ENCODE data around the gene CIAO3. TPM values are rescaled to one million over a fixed set of nuclear protein-coding genes. Genes with fewer than 3 reads are reported as not detected.
A peak's percentile ranks its signal among the peaks of the same experiment; 100 is the strongest.

CIAO3 gene
- total RNA-seq, 1 experiment from 2014 or later = 32.8 TPM

DNA sequence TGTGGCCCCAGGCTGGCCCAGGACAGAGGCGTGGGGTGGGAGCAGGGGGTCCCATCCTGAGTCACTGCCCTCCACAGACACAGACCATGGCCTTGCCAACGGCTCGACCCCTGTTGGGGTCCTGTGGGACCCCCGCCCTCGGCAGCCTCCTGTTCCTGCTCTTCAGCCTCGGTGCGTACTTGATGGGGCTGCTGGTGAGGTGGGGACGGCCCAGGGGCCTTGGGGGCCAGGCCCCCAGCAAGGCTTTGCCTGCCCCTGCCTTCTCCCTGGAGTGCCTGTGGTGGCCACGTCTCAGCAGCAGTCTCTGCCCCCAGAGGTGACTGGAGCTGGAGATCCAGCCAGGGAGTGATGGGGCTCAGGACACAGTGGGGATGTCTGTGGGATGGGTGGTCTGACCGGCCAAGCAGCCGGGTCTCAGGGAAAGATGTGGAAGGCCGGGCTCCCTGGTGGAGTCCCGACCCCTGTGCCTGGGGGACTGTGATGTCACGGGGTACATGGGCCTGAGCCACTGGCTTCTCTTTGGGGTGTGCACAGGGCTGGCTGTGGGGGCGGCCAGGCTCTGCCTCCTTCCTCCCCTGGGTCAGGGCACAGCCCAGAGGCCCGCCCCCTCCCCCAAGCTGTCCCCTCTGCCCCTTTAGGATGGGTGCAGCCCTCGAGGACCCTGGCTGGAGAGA is 21.9 kb upstream of the CIAO3 start:
- no TSS peak for BruUV-seq (replicated peaks)
- H3K9me2 ChIP-seq (ENCODE audit: insufficient read depth) = no peaks in the 10 kb centered on the region
- no peaks in the 10 kb centered on the region for H4K20me1 ChIP-seq (ENCODE audit: insufficient read depth)
- DNase-seq (ENCODE audit: low read depth, low spot score) = no peak
- no peaks in the 10 kb centered on the region for H3K9me3 ChIP-seq (ENCODE audit: control insufficient read depth in 1 of 2, insufficient read depth in 1 of 2, low read depth in 1 of 2, low read length in 2 of 2)
- H3K4me1 ChIP-seq (ENCODE audit: control insufficient read depth in 1 of 2, insufficient read depth in 2 of 2, low read length in 2 of 2) = peaks cover 34 to 47% of the 10 kb centered on the region in 2 experiments
- H3K27ac ChIP-seq (ENCODE audit: low read depth, low read length) = peak overlapping the region; percentile 97
- POLR2A ChIA-PET = no interaction called here
- H2AFZ ChIP-seq (ENCODE audit: low read depth, low read length, poor library complexity, severe bottlenecking) = no peak overlapping the region
- ATAC-seq = no peak
- peak overlapping the region; percentile 99 for H3K4me2 ChIP-seq (ENCODE audit: low read length)
- peaks cover 7 to 11% of the 10 kb centered on the region in 2 experiments; a peak in 3 of 4 replicates for H3K36me3 ChIP-seq (ENCODE audit: control insufficient read depth in 1 of 2, insufficient read depth in 2 of 2, low read length in 2 of 2)
- RAD21 ChIA-PET (ENCODE audit: low non-redundant PET in 1 of 2, low total read pairs in 2 of 2, uncharacterized antibody in 2 of 2, unreplicated experiment in 2 of 2) = no interaction called here
- H3K79me2 ChIP-seq (ENCODE audit: insufficient read depth, low read length) = peaks cover 26% of the 10 kb centered on the region
- H3K4me3 ChIP-seq (replicated peaks in 1 of 2; ENCODE audit: low read depth in 1 of 2, low read length in 2 of 2) = peak overlapping the region in 1 of 2 experiments; percentile 95; a peak in 3 of 4 replicates
- no peaks in the 10 kb centered on the region for H3K27me3 ChIP-seq (ENCODE audit: insufficient read depth, low read length)
- CTCF ChIA-PET = interaction anchor here (2.3 kb wide), 1 partner anchor 18 kb away, joined by 11 read pairs; no protein-coding TSS in a partner anchor
- peak overlapping the region; percentile 95; the same call in 1 of the 2 replicates for H3K9ac ChIP-seq (ENCODE audit: low read length)
- intact Hi-C loops (cut with micrococcal nuclease) = no loop called here
- TF ChIP-seq, protein P1, sequence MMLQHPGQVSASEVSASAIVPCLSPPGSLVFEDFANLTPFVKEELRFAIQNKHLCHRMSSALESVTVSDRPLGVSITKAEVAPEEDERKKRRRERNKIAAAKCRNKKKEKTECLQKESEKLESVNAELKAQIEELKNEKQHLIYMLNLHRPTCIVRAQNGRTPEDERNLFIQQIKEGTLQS (IDR thresholded peaks at IDR 0.05) = no peak
- TF ChIP-seq, protein P2, sequence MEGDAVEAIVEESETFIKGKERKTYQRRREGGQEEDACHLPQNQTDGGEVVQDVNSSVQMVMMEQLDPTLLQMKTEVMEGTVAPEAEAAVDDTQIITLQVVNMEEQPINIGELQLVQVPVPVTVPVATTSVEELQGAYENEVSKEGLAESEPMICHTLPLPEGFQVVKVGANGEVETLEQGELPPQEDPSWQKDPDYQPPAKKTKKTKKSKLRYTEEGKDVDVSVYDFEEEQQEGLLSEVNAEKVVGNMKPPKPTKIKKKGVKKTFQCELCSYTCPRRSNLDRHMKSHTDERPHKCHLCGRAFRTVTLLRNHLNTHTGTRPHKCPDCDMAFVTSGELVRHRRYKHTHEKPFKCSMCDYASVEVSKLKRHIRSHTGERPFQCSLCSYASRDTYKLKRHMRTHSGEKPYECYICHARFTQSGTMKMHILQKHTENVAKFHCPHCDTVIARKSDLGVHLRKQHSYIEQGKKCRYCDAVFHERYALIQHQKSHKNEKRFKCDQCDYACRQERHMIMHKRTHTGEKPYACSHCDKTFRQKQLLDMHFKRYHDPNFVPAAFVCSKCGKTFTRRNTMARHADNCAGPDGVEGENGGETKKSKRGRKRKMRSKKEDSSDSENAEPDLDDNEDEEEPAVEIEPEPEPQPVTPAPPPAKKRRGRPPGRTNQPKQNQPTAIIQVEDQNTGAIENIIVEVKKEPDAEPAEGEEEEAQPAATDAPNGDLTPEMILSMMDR (IDR thresholded peaks at IDR 0.05 in 2 of 3, conservative IDR thresholded peaks at IDR 0.05 in 1 of 3; ENCODE audit: borderline replicate concordance in 1 of 3, insufficient read depth in 1 of 3, low read depth in 2 of 3, low read length in 2 of 3) = no peak
- TF ChIP-seq POLR2A (IDR thresholded peaks at IDR 0.05; ENCODE audit: borderline replicate concordance, extremely low read depth, insufficient read depth, insufficient read length) (no peak), RAD21 (IDR thresholded peaks at IDR 0.05; ENCODE audit: low read depth) (no peak), JUND (IDR thresholded peaks at IDR 0.05) (no peak), TCF7L2 (IDR thresholded peaks at IDR 0.05; ENCODE audit: borderline replicate concordance, extremely low read depth, insufficient read depth, insufficient read length) (no peak), ZFX (IDR thresholded peaks at IDR 0.05) (no peak), FOSL1 (IDR thresholded peaks at IDR 0.05; ENCODE audit: low read depth) (no peak)
- TF ChIP-seq, protein P3, sequence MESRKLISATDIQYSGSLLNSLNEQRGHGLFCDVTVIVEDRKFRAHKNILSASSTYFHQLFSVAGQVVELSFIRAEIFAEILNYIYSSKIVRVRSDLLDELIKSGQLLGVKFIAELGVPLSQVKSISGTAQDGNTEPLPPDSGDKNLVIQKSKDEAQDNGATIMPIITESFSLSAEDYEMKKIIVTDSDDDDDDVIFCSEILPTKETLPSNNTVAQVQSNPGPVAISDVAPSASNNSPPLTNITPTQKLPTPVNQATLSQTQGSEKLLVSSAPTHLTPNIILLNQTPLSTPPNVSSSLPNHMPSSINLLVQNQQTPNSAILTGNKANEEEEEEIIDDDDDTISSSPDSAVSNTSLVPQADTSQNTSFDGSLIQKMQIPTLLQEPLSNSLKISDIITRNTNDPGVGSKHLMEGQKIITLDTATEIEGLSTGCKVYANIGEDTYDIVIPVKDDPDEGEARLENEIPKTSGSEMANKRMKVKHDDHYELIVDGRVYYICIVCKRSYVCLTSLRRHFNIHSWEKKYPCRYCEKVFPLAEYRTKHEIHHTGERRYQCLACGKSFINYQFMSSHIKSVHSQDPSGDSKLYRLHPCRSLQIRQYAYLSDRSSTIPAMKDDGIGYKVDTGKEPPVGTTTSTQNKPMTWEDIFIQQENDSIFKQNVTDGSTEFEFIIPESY (IDR thresholded peaks at IDR 0.05; ENCODE audit: extremely low read depth, insufficient replicate concordance, low read length) = no peak
